Stimulated activated CD4-positive, alpha-beta T cell treated with anti-CD3 and anti-CD28 coated beads, Interleukin-1b, Interleukin-23, amount 100 ng/mL, for 1 hour (primary cell): ENCODE measurements around the gene MED27.

Source experiments
- DNase-seq, 2 donors: peaks; one replicate each; pipeline ENCODE4 v3.0.0-alpha.2; 2020; ENCODE audit warnings: low read depth in 2 of 2

Gene MED27

DNA sequence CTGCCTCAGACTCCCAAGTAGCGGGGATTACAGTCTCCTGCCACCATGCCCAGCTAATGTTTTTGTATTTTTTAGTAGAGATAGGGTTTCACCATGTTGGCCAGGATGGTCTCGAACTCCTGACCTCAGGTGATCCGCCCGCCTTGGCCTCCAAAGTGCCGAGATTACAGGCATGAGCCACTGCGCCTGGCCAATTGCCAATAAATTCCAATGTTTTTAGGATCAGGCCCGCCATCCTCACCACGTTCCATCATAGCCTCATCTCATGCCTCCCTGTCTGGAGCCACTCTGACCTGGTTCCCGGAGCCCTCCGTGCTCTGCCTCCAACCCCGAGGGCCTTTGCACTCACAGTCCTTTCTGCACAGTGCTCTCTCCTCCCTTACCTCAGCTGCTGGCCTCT is 268.3 kb downstream of the MED27 start:
- DNase-seq: no peak

DNA sequence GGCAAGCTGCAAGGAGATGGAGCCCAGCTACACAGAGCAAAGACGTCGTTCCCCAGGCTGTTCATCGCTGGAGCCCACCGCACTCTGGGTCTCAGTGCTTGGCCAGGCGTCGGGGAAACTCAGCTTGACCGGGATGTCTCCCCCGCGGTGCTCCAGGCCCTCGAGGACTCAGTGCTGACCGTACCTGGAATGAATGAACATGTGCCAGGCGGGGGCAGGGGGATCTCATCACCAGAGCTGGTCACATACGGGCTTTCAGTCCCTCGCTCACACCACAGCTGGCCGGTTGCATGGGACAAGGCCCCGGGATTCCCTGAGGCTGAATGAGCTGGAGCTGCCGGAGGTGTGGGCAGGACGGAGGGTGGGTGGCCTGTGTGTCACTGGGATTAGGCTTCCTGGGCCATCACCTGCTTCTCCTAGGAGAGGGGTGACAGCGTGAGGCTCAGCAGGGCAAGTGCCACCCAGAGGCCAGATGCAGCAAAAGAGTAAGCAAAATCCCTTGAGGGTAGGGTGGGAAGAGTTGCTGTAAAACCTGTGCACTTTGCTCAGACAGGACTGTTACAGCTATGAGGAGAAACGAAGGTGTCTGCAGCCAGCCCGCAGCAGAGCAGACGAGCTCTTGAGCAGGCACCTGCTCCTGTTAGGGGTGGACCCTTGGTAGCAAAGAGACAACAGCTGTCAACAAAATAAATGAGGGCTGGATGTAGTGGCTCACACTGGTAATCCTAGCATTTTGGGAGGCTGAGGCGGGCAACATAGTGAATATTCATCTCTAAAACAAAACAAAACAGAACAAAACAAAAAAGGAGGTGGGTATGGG is 269.1 kb downstream of the MED27 start:
- DNase-seq: no peak
